Ammon's horn (tissue), 1 donor: ENCODE measurements around the gene REG3G.
"Not testable (repeated sequence)": the region's sequence is repeated elsewhere in the genome, so short reads cannot be mapped to it uniquely, and the experiment has no call there.

ENCODE experiments used
- DNase-seq: peaks from one replicate; pipeline ENCODE4 v3.0.0-alpha.2; 2016; ENCODE audit warnings: low spot score

Gene REG3G

GRCh38 chr2:79016342-79016741 is 9.2 kb upstream of the REG3G start:
- no peak for DNase-seq

GRCh38 chr2:79026061-79026460 is 559 bp downstream of the REG3G start:
- no peak for DNase-seq

DNA sequence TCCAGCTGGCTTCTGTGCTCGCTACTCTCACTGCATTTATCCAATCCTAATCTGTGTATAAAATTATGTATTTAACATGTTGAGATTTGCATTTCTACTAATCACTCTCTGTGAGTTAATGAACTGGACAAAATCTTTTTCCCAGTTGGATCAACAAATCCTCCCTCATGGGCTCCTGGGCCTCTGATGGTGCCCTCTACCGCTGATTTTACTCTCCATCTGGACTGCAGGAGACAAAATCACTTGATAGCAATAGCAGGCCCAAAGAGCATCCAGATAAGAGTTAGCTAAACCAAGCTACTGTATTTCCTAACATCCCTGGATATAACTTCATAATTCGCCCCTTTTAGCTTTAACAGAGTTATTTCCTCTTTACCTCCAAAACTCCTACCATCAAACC is 14.4 kb downstream of the REG3G start:
- DNase-seq = no peak

GRCh38 chr2:79041032-79041448 is 15.5 kb downstream of the REG3G start:
- DNase-seq = peak; percentile 65

DNA sequence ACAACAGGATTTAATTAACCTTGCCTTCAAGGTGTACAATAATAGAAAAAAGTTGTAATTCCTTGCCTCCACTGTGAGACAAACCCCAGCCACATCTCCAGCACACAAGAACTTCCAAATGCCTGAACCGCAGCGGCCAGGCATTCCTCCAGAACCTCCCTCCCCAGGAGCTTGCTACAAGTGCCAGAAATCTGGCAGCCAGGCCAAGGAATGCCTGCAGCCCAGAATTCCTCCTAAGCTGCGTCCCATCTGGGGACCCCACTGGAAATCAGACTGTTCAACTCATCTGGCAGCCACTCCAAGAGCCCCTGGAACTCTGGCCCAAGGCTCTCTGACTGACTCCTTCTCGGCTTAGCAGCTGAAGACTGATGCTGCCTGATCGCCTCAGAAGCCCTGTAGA is 28.0 kb downstream of the REG3G start:
- DNase-seq = peak; percentile 18

DNA sequence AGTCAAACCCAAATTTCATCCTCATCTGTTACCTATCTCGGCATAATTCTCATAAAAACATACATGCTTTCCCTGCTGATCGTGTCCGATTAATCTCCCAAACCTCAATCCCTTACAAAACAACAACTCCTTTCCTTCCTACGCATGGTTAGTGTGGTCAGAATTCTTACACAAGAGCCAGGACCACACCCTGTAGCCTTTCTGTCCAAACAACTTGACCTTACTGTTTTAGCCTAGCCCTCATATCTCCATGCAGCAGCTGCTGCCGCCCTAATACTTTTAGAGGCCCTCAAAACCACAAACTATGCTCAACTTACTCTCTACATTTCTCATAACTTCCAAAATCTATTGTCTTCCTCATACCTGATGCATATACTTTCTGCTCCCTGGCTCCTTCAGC is 29.3 kb downstream of the REG3G start:
- DNase-seq = not testable (repeated sequence)

DNA sequence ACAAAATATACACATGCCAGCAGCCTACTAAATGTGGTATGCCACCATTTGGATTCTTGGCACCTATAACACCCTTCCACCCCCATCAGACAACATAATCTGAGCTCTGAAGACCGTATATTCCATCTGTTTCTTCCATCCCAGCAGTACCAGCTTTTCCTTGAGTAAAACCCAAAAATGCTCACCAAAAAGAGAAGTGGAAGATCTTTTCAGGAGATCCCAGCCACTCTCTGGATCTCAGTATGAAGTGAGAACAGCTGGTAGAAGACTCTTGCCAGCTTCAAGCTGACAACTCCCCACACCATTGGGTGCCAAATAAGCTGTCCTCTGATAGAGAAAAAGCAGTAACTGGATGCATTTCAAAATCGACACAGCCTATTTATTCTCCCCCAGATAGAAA is 39.7 kb downstream of the REG3G start:
- peak; percentile 44 for DNase-seq

GRCh38 chr2:79071078-79071477 is 45.6 kb downstream of the REG3G start:
- no peak for DNase-seq
